Prostate gland (tissue), 2 donors: ENCODE data around the gene ZFP14. TPM values are rescaled to one million over a fixed set of nuclear protein-coding genes. Genes with fewer than 3 reads are reported as not detected.
A peak's percentile ranks its signal among the peaks of the same experiment; 100 is the strongest.

Experiments
- DNase-seq: peaks from one replicate; pipeline ENCODE4 v3.0.0-alpha.2; 2019; ENCODE audit warnings: low spot score
- H3K27ac ChIP-seq, 2 donors: fragments of 200-600 bp; sonication (generic); 2 replicates each; pipeline ENCODE4 v1.5.1; 2017 to 2019
- H3K27me3 ChIP-seq: fragments of 200-600 bp; sonication (generic); replicated peaks from 2 replicates; pipeline ENCODE4 v1.5.1; 2019; ENCODE audit not compliant: insufficient read depth
- H3K36me3 ChIP-seq, 2 donors: fragments of 200-600 bp; sonication (generic); 1 replicate in 1 of 2; 2 replicates in 1 of 2; pipeline versions ENCODE4 v1.5.1 to v1.8.1; 2017 to 2019
- H3K4me1 ChIP-seq: fragments of 200-600 bp; sonication (generic); replicated peaks from 2 replicates; pipeline ENCODE4 v1.5.1; 2019
- H3K4me3 ChIP-seq, 2 donors: fragments of 200-600 bp; sonication (generic); 2 replicates each; pipeline ENCODE4 v1.5.1; 2017 to 2019
- H3K9me3 ChIP-seq: fragments of 200-600 bp; sonication (generic); 2 replicates; pipeline ENCODE4 v1.5.1; 2017
- POLR2A ChIP-seq: fragments of 450-650 bp; IDR thresholded peaks from one replicate; pipeline ENCODE4 v1.6.1; 2016; ENCODE audit warnings: antibody characterized with exemption, mild to moderate bottlenecking
- POLR2AphosphoS5 ChIP-seq: sonication (generic); formaldehyde crosslinking; IDR thresholded peaks from one replicate; pipeline ENCODE4 v1.6.1; 2017; ENCODE audit warnings: antibody characterized with exemption
- WGBS: methylation state at CpG from one replicate; pipeline ENCODE4 v1.1.5; 2018; 5-methylcytosine and 5-hydroxymethylcytosine counted together
- intact Hi-C: fragments of 100-400 bp; cut with DNase I; formaldehyde crosslinking; loops from one replicate; pipeline ENCODE4 v1.14.2; 2022
- total RNA-seq, 2 donors: library from RNA; depleted of rRNA; stranded (reverse); fragments of >200 nt; gene quantifications; one replicate each; pipeline ENCODE4 v1.1.0, GENCODE V29; 2016
- TF ChIP-seq, protein P1 (sequence below), 4 experiments: fragments of 200-600 bp in 2 of 4; fragments of 450-650 bp in 2 of 4; sonication (generic) in 2 of 4; IDR thresholded peaks; 1 replicate in 3 of 4; 2 replicates in 1 of 4; pipeline ENCODE4 v1.5.1; 2016 to 2019; ENCODE audit warnings: antibody characterized with exemption in 4 of 4, mild to moderate bottlenecking in 2 of 4, moderate library complexity in 2 of 4

Gene ZFP14
- total RNA-seq: 1 to 10 TPM; 5.2 to 7.2 TPM

DNA sequence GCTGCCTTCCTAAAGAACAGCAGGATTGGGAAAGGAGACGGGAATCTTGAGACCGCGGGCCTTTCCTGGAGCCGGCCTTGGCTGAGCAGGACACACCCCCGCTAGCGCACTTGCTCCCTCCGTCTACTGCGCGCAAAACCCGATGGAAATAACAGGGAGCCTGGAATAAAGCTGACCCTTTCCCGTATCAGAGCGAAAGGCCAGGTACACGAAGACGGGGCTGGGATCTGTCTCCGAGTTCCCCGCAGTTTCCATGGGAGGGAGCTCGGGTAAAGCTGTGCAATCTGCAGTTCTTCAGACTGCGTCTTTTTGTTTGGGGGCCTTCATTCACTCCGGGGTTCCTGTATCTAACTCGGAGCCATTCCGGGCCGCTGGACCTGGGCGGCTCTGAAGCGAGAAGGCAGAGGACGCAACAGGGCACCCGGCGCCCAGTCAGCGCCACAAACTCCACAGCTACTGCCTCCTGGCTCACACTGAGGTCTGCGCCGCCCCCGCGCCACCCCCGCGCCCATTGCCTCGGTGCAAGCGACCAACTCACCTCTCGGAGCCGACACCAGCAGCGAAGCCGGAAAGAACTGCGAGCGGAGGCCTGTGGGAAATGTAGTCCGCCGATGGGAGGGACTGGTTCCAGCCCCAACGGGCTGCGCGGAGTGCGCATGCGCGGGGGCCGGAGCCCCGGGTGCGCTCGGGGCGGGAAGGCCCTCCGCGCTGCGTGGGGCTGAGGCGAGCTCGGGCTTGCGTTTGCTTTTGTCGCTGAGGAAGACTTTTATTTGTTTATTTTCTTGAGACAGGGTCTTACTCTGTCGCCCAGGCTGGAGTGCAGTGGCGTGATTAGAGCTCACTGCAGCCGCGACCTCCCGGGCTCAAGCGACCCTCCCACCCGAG lies at the start of gene ZFP14:
ZFP14 (minus strand) TSS at position 577 of the 885 bp plus-strand sequence. CDS start 11,309 bp downstream, outside the sequence.
- intact Hi-C loops: no loop called here
- 2% methylated on average over 69 of the region's 69 CpGs for WGBS

DNA sequence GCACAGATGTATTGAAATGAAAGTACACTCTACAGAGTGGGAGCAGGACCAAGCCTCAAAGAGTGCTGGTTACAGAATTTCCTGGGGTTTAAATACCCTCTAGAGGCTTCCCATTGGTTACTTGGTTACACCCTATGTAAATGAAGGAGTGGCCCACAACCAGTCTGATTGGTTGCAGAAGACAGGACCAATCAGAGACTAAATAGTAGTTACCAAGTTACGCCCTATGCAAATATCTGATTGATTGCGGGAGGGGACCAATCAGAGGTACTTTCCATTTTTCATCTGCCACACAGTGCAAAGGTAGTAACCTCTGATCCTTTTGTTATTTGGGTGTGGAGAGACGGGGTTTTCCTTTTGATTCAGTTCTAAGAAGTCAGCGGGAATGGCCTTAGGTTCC lies 44.9 kb upstream of the ZFP14 start:
- H3K4me3 ChIP-seq: no peak overlapping the region
- H3K27ac ChIP-seq: no peak overlapping the region
- H3K4me1 ChIP-seq: no peaks in the 10 kb centered on the region
- no peaks in the 10 kb centered on the region for H3K36me3 ChIP-seq
- TF ChIP-seq POLR2AphosphoS5 (no peak), POLR2A (no peak)
- TF ChIP-seq, protein P1, sequence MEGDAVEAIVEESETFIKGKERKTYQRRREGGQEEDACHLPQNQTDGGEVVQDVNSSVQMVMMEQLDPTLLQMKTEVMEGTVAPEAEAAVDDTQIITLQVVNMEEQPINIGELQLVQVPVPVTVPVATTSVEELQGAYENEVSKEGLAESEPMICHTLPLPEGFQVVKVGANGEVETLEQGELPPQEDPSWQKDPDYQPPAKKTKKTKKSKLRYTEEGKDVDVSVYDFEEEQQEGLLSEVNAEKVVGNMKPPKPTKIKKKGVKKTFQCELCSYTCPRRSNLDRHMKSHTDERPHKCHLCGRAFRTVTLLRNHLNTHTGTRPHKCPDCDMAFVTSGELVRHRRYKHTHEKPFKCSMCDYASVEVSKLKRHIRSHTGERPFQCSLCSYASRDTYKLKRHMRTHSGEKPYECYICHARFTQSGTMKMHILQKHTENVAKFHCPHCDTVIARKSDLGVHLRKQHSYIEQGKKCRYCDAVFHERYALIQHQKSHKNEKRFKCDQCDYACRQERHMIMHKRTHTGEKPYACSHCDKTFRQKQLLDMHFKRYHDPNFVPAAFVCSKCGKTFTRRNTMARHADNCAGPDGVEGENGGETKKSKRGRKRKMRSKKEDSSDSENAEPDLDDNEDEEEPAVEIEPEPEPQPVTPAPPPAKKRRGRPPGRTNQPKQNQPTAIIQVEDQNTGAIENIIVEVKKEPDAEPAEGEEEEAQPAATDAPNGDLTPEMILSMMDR (IDR thresholded peaks at IDR 0.05): no peak
- 87% methylated on average over 4 of the region's 4 CpGs for WGBS
- no peak for DNase-seq
- no peaks in the 10 kb centered on the region for H3K27me3 ChIP-seq
- intact Hi-C loops: no loop called here
- H3K9me3 ChIP-seq: no peaks in the 10 kb centered on the region

More for the DNA sequence above, at the start of gene ZFP14:
- Histone ChIP-seq H3K4me3 (peak within 1 kb of the TSS; percentile 56 to 74), H3K36me3 (no peaks in the 10 kb centered on the region), H3K9me3 (no peaks in the 10 kb centered on the region), H3K4me1 (peaks cover 7% of the 10 kb centered on the region), H3K27ac (peak within 1 kb of the TSS; percentile 74 to 76), H3K27me3 (no peaks in the 10 kb centered on the region)
- DNase-seq: peak; percentile 95
- TF ChIP-seq, protein P1 (IDR thresholded peaks at IDR 0.05): peak in 2 of 4 experiments; percentile 8 to 15
- TF ChIP-seq POLR2AphosphoS5: peak; percentile 96
- TF ChIP-seq POLR2A: peak; percentile 66

DNA sequence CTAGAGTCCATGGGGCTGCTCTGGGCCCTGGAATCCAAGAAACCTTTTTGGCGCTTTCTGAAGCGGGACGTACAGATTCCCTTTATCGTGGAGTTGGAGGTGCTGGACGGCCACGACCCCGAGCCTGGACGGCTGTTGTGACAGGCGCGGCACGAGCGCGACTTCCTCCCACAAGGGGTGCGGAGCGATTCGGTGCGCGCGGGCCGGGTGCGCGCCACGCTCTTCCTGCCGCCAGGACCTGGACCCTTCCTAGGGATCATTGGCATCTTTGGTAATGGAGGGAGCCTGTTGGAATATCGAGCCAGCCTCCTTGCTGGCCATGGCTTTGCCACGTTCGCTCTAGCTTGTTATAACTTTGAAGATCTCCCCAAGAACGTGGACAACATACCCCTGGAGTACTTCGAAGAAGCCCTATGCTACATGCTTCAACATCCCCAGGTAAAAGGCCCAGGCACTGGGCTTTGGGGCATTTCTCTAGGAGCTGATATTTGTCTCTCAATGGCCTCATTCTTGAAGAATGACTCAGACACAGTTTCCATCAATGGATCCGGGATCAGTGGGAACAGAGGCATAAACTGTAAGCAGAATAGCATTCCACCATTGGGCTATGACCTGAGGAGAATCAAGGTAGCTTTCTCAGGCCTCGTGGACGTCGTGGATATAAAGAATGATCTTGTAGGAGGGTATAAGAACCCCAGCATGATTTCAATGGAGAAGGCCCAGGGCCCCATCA lies 42.9 kb upstream of the ZFP14 start:
- H3K4me1 ChIP-seq: no peaks in the 10 kb centered on the region
- intact Hi-C loops: no loop called here
- 23% methylated on average over 33 of the region's 33 CpGs for WGBS
- DNase-seq: no peak
- no peaks in the 10 kb centered on the region for H3K27me3 ChIP-seq
- H3K27ac ChIP-seq: no peak overlapping the region
- no peaks in the 10 kb centered on the region for H3K36me3 ChIP-seq
- H3K4me3 ChIP-seq: peak overlapping the region; percentile 21 to 31
- no peaks in the 10 kb centered on the region for H3K9me3 ChIP-seq
- TF ChIP-seq, protein P1 (IDR thresholded peaks at IDR 0.05): no peak
- TF ChIP-seq POLR2A: no peak
- TF ChIP-seq POLR2AphosphoS5: no peak

DNA sequence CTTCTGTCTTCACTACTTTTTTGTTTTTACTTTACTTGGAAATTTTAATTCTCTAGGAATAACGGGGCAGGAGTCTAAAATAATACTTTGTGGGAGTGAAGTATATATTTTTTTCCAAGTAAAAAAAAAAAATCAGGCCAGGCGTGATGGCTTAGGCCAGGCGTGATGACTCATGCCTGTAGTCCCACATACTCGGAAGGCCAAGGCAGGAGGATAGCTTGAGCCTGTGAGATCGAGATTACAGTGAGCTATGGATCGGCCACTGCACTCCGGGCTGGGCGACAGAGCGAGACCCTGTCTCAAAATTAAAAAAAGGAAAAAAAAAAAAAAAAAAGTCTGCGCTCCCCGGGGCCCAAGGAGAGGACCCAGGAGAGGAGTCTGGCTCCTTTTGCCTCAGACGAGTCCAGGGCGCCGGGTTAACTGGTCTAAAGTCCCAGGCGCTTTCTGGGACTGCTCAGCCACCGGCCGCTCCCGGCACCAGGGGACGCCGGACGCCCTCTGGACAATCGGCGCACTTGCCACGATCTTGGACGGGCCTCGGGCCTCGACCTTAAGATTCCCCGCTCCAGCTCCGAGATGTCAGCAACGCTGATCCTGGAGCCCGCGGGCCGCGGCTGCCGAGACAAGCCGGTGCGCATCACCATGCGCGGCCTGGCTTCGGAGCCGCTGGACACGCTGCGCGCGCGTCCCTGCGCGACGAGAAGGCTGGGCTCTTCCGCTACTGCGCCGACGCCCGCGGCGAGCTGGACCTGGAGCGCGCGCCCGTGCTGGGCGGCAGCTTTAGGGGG lies 42.2 kb upstream of the ZFP14 start:
- 8% methylated on average over 61 of the region's 61 CpGs for WGBS
- Histone ChIP-seq H3K4me1 (no peaks in the 10 kb centered on the region), H3K36me3 (no peaks in the 10 kb centered on the region), H3K4me3 (peak overlapping the region; percentile 21 to 31), H3K9me3 (no peaks in the 10 kb centered on the region), H3K27me3 (no peaks in the 10 kb centered on the region), H3K27ac (no peak overlapping the region)
- intact Hi-C loops: no loop called here
- DNase-seq: no peak
- TF ChIP-seq POLR2A (no peak), POLR2AphosphoS5 (no peak)
- TF ChIP-seq, protein P1 (IDR thresholded peaks at IDR 0.05): no peak
